ENCODE data around the gene HES2. TPM values are rescaled to one million over a fixed set of nuclear protein-coding genes. Genes with fewer than 3 reads are reported as not detected.
"Not testable (repeated sequence)": the region's sequence is repeated elsewhere in the genome, so short reads cannot be mapped to it uniquely, and the experiment has no call there.

HES2 gene
- total RNA-seq, 4 donors from 2014 or later = not detected

DNA sequence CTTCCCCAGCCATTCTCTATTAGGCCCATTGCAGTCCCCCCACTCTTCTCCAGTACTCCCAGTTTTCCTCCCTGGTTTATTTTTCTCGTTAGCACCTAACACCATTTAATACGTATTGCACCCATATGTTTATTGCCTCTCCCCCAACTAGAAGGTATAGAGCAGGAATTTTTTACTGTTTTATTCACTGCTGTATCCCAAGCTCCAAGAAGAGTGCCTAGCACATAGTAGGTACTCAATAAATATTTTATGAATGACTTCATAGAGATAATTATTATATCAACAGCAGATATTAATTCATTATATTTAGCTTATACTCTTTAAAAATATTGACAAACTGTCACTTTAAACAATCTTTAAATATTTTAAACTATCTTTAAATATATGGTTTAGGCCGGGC, 20.4 kb downstream of the HES2 start:
- H3K27me3 ChIP-seq = no peaks in the 10 kb centered on the region
- no peak for DNase-seq
- H3K4me3 ChIP-seq (replicated peaks in 1 of 3) = no peak overlapping the region
- peaks cover under 1% of the 10 kb centered on the region in 2 donors for H3K4me1 ChIP-seq
- intact Hi-C loops (cut with DNase I) = no loop called here
- TF ChIP-seq, protein P1, sequence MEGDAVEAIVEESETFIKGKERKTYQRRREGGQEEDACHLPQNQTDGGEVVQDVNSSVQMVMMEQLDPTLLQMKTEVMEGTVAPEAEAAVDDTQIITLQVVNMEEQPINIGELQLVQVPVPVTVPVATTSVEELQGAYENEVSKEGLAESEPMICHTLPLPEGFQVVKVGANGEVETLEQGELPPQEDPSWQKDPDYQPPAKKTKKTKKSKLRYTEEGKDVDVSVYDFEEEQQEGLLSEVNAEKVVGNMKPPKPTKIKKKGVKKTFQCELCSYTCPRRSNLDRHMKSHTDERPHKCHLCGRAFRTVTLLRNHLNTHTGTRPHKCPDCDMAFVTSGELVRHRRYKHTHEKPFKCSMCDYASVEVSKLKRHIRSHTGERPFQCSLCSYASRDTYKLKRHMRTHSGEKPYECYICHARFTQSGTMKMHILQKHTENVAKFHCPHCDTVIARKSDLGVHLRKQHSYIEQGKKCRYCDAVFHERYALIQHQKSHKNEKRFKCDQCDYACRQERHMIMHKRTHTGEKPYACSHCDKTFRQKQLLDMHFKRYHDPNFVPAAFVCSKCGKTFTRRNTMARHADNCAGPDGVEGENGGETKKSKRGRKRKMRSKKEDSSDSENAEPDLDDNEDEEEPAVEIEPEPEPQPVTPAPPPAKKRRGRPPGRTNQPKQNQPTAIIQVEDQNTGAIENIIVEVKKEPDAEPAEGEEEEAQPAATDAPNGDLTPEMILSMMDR (IDR thresholded peaks at IDR 0.05) = no peak
- TF ChIP-seq POLR2A (IDR thresholded peaks at IDR 0.05) = no peak
- H3K9me3 ChIP-seq = no peaks in the 10 kb centered on the region
- H3K36me3 ChIP-seq = no peaks in the 10 kb centered on the region
- no peak overlapping the region for H3K27ac ChIP-seq
- WGBS, 2 donors = 84 to 91% methylated on average over 3 of the region's 3 CpGs

DNA sequence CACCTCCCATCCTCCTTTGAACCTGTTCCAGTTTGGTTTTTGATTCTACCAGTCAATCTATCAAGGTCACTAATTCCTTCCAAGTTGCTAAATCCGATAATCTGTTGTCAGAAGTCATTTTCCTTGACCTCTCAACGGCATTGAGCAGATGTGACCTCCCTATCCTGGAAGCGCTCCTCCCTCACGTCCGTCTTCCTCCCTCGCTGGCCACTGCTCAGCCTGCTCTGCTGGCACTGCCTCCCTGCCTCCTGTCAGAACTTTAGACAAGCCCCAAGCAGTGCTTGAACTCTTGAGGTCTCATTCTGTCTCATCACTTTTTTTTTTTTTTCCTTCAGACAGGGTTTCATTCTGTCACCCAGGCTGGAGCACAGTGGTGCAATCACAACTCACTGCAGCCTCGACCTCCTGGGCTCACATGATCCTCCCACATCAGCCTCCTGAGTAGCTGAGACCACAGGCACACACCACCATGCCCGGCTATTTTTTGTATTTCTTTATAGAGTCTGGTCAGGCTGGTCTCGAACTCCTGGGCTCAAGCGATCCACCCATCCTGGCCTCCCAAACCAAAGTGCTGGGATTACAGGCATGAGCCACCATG, 21.8 kb downstream of the HES2 start:
- Histone ChIP-seq H3K27ac (no peak overlapping the region), H3K4me3 (replicated peaks in 1 of 3) (no peak overlapping the region), H3K27me3 (no peaks in the 10 kb centered on the region), H3K4me1 (peaks cover 4 to 5% of the 10 kb centered on the region in 2 donors), H3K9me3 (no peaks in the 10 kb centered on the region), H3K36me3 (no peaks in the 10 kb centered on the region)
- no peak for DNase-seq
- WGBS, 2 donors = 71 to 74% methylated on average over 10 of the region's 10 CpGs
- TF ChIP-seq, protein P1 (IDR thresholded peaks at IDR 0.05) = no peak
- no peak for TF ChIP-seq POLR2A (IDR thresholded peaks at IDR 0.05)
- intact Hi-C loops (cut with DNase I) = no loop called here

DNA sequence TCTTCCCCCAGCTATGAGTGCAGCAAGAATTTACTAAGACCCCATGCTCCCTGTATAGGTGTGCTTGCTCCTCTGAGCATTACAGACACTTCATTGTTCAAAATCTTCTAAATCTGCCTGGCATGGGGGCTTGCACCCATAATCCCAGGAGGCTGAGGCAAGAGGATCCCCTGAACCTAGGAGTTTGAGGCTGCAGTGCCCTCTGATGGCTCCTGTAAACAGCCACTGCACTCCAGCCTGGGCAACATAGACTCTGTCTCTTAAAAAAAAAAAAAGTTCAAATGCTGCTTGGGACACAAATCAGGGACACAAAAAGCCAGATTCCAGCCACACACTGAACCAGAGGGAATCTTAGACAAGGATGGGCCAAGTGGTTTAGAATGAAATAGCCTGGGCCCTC, 22.7 kb downstream of the HES2 start:
- Histone ChIP-seq H3K9me3 (no peaks in the 10 kb centered on the region), H3K27me3 (no peaks in the 10 kb centered on the region), H3K27ac (no peak overlapping the region), H3K4me1 (peaks cover 8 to 11% of the 10 kb centered on the region in 2 donors), H3K36me3 (no peaks in the 10 kb centered on the region), H3K4me3 (replicated peaks in 1 of 3) (no peak overlapping the region)
- intact Hi-C loops (cut with DNase I) = no loop called here
- DNase-seq = no peak
- no peak for TF ChIP-seq POLR2A (IDR thresholded peaks at IDR 0.05)
- TF ChIP-seq, protein P1 (IDR thresholded peaks at IDR 0.05) = no peak

DNA sequence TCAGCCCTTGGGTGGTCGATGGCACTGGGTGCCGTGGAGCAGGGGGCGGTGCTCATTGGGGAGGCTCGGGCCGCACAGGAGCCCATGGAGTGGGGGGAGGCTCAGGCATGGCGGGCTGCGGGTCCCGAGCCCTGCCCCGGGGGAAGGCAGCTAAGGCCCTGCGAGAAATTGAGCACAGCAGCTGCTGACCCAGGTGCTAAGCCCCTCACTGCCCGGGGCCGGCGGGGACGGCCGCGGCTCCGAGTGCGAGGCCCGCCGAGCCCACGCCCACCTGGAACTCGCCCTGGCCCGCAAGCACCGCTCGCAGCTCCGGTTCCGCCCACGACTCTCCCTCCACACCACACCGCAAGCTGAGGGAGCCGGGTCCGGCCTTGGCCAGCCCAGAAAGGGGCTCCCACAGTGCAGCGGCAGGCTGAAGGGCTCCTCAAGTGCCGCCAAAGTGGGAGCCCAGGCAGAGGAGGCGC, 23.9 kb downstream of the HES2 start:
- H3K27ac ChIP-seq; H3K27me3 ChIP-seq; H3K9me3 ChIP-seq; H3K36me3 ChIP-seq; intact Hi-C loops (cut with DNase I); H3K4me3 ChIP-seq (replicated peaks in 1 of 3); DNase-seq: not testable (repeated sequence)
- H3K4me1 ChIP-seq = peaks cover 8 to 11% of the 10 kb centered on the region in 2 donors
- 91 to 95% methylated on average over 17 to 22 of the region's 34 CpGs for WGBS, 2 donors

DNA sequence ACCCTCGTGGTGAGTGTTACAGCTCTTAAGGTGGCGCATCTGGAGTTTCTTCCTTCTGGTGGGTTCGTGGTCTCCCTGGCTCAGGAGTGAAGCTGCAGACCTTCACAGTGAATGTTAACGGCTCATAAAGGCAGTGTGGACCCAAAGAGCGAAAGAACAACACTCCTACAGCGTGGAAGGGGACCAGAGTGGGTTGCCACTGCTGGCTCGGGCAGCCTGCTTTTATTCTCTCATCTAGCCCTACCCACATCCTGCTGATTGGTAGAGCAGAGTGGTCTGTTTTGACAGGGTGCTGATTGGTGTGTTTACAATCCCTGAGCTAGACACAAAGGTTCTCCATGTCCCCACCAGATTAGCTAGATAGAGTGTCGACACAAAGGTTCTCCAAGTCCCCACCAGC, 24.6 kb downstream of the HES2 start:
- H3K9me3 ChIP-seq; H3K4me3 ChIP-seq (replicated peaks in 1 of 3); H3K36me3 ChIP-seq; H3K27ac ChIP-seq; DNase-seq; intact Hi-C loops (cut with DNase I); H3K27me3 ChIP-seq: not testable (repeated sequence)
- 90 to 94% methylated on average over 5 to 8 of the region's 8 CpGs for WGBS, 2 donors
- peaks cover 8 to 11% of the 10 kb centered on the region in 2 donors for H3K4me1 ChIP-seq

DNA sequence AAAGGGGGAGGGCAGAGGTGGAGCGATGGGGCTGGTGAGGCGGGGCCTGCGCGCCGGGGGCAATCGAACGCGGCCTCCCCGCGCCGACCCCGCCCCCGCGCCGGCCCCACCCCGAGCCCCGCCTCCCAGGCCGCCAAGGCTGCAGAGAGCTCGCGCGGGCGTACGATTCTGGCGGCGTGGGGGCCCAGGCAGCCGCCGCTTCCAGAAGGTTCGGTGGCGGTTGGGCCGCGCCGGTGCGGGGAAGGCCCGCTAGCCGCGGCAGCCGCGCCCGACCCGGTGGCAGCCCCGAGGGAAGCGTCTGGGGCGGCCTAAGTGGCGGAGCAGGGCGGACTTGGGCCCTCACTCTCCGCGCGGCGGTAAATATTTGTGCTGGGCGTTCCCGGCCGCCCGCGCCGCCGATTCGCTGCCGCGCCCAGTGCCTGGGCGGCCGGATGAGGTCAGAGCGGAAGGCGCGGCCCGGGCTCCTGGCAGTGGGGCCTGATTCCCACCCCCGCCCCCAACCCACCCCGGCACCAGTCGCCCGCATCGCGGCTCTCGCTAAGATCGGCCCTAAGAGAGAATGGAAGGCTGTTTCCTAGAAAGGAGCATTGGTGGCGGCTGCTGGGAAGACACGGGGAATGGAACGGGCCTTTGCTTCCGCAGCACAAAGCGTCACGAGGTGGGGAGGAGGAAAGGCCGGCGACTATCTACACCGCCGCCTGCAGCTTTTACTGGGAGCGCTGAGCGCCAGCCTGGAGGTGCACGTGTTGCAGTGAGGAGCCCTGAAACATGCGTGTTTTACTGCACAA, 26.1 kb downstream of the HES2 start, which contains the start of gene ACOT7:
Gene ACOT7 (minus strand): TSS at position 368 of the 788 bp plus-strand sequence. CDS start 368 bp downstream, outside the sequence.
- Histone ChIP-seq H3K36me3 (no peaks in the 10 kb centered on the region), H3K4me1 (peaks cover 8 to 11% of the 10 kb centered on the region in 2 donors), H3K27ac (peak within 1 kb of the TSS; percentile 91 to 98 (median 96)), H3K27me3 (no peaks in the 10 kb centered on the region), H3K9me3 (no peaks in the 10 kb centered on the region), H3K4me3 (replicated peaks in 1 of 3) (peak within 1 kb of the TSS in 2 of 3 donors; percentile 45 to 61)
- TF ChIP-seq, protein P1 (IDR thresholded peaks at IDR 0.05) = peak in 1 of 6 experiments; percentile 20
- TF ChIP-seq POLR2A (IDR thresholded peaks at IDR 0.05) = peak in 1 of 2 donors; percentile 74
- intact Hi-C loops (cut with DNase I) = no loop called here
- peak; percentile 86 to 88 for DNase-seq
- WGBS, 2 donors = 0 to 1% methylated on average over 13 to 24 of the region's 87 CpGs
